Stimulated activated CD4-positive, alpha-beta T cell treated with anti-CD3 and anti-CD28 coated beads, Interleukin-1b, Interleukin-23, amount 100 ng/mL, for 24 hours (primary cell): Measurements from ENCODE around the gene EEF1AKMT1.
"Not testable (repeated sequence)": the region's sequence is repeated elsewhere in the genome, so short reads cannot be mapped to it uniquely, and the experiment has no call there.

ENCODE experiments used
- DNase-seq, 4 experiments: peaks; one replicate each; pipeline ENCODE4 v3.0.0-alpha.2; 2020; ENCODE audit warnings: low read depth in 4 of 4, low spot score in 1 of 4

Gene EEF1AKMT1

DNA sequence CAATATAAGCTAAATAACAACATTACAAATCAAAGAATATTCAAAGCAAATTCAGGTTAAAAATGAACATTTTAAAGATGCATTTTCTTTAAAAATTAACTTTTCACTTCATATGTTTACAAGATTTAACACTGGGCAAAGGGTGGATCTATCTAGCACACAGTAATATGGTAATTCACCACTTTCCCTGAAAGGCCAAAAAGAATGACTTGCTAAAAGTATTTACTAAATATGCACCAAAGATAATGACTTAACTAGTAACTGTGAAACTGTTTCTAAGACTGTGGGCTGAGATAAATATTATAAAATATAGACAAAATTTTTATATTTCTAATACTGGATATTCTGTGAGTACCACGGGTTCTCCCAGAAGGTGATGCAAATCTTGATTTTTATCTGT lies 4.5 kb upstream of the EEF1AKMT1 start:
- no peak for DNase-seq

DNA sequence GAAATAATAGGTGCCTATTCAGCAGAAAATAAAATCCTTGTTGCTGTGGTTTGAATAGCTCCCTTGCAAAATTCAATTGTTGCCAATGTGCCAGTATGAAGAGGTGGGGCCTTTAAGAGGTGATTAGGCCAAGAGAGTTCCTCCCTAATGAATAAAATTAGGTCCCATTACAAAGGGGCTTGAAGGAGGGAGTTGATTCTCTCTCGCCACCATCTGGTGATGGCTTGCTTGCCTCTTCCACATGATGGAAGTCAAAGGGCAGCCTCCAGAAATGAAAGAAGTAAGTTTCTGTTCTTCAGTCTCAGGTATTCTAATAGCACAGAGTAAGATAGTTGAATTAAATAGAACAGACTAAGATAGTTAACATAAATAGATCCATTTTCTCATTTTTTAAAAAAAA lies 3.0 kb upstream of the EEF1AKMT1 start:
- DNase-seq, result no peak

DNA sequence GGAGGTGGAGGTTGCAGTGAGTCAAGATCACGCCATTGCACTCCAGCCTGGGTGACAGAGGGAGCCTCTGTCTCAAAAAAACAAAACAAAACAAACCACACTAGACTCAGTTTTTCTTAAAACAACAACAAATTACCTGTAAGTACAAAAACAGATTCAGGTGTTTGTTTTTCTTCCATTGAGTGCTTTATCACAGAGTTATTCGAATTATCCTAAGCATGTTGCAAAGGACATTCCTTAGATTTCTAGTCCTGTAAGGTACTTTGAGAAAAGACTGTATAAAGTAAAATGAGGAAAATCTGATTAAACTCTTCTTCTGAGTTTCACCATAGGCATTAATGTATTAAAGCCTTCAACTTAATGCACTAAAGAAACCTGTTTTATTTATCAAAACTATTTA lies 2.2 kb upstream of the EEF1AKMT1 start:
- no peak for DNase-seq

DNA sequence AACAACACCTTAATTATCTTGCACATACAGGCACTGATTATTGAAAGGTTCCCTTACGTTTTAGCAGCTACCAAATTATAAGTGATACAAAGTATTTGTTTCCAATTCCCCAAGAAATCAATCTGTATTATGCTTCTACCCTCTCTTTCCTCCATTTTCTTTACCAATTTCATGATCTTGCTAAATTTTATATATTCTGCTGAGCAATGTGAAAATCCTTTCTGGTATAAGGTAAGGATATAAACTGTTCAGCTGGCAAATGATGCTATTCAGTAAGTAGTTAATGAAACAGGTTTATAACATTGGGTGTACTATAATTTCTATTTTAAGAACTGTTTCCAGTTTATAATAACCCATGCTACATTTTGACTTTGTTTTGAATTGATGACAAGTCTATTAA lies 985 bp upstream of the EEF1AKMT1 start:
- no peak for DNase-seq

DNA sequence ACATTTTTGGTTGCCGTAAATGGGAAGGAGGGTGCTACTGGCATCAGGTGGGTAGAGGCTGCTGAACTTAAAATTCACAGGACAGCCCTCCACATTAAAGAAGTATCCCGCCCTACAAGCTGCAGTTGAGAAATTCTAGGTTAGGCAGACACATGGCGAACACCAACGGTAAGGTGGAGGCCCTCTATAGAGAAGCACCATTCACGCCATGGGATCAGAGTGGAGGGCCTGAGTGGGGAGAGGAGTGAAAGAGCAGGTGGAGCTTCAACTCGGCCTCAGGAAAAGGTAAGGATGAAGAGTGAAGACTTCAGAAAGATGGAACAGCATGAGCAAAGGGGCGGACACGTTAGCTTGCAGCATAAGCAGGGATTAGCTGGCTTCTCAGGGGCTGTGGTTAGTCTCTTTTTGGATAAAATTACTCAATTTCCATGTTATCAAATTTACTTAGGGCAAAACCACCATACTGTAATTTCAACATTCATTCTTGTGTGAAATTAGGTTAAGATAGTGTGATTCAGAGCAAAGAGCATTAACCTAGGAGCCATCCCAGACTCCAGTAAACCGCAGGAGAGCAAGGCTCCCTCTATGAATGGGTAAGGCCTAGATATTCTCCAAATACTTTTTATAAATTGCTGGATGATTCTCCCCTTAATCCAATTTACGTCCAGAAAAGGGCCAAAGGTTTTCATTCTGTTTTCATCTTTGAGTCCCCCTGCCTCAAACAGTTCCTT lies 1.2 kb downstream of the EEF1AKMT1 start:
- DNase-seq, result no peak

DNA sequence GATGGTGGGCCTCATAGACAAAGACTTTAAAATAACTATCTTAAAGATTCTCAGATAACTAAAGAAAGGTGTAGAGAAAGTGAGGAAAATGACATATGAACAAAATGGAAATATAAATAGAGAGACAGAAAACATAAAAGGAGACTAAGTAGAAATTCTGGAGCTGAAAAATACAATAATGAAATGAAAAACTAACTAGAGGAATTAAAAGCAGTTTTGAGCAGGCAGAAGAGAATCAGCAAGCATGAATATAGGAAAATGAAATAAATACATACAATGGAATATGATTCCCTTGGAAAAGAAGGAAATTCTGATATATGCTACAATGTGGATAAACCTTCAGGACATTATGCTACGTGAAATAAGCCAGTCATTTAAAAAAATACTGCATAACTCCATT lies 3.9 kb downstream of the EEF1AKMT1 start:
- DNase-seq, result no peak

DNA sequence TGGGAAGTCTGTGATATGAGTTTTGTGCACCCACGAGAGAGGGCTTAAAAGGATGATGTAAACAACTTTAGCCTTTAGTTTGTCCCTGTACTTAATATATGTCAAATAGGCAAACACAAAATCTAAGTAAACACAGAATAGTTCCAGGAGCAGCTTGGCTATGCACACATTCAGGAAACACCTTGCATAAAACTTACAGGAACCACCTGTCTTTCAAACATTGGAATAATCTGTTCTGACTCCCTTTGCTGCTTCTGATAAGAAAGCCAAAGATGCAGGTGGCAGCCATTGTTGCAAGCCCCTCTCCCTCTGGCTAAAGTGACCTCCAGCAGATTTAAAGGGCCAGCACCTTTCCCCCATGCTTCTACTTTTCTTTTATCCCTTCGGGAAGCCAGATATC lies 4.7 kb downstream of the EEF1AKMT1 start:
- DNase-seq, result no peak

DNA sequence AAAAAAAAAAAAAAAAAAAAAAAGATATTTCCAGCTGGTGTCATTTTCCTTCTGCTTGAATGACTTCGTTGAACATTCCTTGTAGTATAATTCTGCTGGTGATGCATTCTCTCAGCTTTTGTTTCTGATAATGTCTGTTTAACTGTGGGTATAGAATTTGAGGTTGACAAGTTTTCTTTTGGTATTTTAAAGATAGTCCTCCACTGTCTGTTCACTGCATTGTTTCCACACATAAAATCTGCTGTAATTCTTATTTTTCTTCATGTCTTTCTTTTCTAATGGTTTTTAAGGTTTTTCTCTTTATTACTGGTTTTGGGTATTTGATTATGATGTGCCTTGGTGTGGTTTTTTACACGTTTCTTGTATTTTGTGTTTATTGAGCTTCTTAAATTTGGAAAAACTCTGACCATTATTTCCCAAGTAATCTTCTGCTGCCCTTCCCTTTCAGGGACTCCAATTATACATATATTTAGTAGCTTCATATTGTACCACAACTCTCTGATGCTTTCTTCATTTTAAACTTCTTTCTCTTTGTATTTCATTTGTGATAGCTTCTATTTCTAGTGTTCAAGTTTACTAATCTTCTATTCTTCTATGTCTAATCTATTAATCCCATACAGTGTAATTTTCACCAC lies 6.3 kb downstream of the EEF1AKMT1 start:
- DNase-seq, result no peak

DNA sequence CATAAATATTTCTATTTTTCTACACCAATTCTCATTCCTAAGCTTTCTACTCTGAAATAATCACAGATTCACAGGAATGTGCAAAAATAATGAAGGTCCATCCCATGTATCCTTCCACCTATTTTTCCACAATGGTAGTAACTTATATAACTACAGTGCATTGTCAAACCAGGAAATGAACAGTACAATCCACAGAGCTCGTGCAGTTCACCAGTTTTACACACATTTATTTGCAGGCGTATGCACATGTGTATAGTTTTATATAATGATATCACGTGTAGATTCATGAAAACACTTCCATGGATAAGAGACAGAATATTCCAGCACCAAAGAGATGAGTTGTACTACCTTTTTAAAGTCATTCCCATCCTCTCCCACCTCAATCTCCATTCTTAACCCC lies 12.9 kb downstream of the EEF1AKMT1 start:
- DNase-seq, result no peak

DNA sequence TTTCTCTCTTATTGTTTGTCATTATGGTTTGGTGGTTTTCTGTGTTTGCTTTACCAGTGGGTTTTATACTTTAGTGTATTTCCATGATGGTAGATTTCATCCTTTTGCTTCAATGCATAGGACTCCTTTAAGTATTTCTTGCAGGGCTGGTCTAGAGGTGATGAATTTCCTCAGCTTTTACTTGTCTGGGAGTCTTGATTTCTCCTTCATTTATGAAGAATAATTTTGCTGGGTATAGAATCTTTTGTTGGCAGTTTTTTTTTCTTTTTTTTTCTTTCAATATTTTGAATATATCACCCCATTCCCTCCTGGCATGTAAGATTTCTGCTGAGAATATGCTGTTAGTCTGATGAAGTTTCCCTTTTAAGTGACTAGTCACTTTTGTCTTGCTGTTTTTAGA lies 19.8 kb downstream of the EEF1AKMT1 start:
- no peak for DNase-seq

DNA sequence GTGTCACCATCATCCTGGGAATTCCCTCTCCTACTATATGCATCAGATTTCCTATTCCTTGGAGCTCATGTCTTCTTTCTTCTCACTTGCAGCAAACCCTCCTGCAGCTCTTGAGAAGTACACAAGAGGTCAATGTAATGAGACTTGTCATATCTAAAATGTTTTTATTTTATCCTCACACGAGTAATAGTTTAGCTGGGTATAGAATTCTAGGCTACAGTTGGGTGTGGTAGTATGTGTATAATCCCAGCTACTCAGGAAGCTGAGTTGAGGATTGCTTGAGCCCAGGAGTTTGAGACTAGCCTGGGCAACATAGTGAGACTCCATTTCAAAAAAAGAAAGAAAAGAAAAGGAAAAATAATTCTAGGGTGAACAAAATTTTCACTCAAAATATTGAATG lies 24.4 kb downstream of the EEF1AKMT1 start:
- DNase-seq, result no peak

DNA sequence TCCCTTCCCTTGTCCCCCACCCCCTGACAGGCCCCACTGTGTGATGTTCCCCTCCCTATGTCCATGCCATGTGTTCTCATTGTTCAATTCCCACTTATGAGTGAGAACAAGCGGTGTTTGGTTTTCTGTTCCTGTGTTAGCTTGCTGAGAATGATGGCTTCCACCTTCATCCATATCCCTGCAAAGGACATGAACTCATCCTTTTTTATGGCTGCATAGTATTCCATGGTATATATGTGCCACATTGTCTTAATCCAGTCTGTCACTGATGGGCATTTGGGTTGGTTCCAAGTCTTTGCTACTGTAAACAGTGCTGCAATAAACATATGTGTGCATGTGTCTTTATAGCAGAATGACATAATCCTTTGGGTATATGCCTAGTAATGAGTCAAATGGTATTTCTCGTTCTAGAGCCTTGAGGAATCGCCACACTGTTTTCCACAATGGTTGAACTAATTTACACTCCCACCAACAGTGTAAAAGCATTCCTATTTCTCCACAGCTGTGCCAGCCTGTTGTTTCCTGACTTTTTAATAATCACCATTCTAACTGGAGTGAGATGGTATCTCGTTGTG lies 29.8 kb downstream of the EEF1AKMT1 start:
- not testable (repeated sequence) for DNase-seq

DNA sequence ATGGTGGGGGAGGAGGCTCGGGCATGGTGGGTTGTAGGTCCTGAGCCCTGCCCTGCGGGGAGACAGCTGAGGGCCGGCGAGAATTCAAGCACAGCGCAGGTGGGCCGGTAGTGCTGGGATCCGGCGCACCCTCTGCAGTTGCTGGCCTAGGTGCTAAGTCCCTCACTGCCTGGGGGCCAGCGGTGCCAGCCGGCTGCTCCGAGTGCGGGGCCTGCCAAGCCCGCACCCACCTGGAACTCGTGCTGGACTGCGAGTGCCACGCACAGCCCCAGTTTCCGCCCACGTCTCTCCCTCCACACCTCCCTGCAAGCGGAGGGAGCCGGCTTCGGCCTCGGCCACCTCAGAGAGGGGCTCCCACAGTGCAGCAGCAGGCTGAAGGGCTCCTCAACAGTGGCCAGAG lies 33.7 kb downstream of the EEF1AKMT1 start:
- DNase-seq, result no peak

DNA sequence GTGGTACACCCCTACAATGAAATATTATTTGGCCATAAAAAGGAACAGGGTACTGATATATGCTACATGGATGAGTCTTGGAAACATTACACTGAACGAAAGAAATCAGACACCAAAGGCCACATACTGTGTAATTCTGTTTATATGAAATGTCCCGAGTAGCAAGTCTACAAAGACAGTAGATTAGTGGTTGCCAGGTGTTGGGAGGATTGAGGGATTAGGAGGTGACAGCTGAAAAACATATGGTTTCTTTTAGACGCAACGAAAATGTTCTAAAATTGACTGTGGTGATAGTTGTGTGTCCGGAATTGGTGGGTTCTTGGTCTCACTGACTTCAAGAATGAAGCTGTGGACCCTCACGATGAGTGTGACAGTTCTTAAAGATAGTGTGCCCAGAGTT lies 35.1 kb downstream of the EEF1AKMT1 start:
- no peak for DNase-seq

DNA sequence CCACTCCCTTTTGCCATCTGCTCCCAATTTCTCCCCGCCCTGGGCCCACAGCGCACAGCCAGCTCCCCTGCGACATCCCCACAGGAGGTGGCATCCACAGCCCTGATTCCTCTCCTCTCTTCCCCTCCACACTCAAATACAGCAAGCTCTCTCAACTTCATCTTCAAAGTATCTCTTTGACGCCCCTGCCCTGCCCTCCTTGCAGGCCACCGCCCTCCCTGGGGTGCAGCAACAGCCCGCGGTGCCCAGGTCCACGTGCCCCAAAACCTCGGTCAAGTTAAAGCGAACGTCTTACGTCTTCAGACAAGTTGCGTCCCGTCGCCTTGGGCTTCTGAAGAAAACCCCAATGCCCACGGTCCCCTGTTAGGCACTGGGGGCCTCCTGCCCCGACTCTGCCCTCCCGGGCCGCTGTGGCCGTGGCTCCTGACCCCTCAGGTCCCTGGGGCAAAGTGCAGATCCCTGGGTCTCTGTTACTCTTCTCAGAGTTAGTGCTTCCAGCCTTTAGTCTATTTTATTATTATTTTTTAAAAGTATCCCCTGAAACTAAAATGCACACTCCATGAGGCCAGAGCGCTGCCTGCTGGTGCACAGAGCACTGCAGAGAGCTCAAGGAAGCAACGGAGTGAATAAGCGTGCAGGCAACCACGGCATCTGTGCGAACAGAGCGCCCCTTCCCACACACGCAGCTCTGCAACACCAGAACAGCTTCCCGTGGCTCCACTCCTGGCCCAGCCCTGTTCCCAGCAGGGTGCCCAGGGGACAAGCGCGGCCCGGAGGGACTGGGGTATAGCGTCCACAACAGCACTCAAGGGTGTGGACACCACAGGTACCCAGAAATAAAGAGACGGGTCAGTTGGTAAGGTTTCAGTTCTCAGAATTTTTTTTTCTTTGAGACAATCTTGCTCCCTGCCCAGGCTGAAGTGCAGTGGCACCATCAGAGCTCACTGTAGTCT lies 43.9 kb downstream of the EEF1AKMT1 start:
- DNase-seq, result no peak

DNA sequence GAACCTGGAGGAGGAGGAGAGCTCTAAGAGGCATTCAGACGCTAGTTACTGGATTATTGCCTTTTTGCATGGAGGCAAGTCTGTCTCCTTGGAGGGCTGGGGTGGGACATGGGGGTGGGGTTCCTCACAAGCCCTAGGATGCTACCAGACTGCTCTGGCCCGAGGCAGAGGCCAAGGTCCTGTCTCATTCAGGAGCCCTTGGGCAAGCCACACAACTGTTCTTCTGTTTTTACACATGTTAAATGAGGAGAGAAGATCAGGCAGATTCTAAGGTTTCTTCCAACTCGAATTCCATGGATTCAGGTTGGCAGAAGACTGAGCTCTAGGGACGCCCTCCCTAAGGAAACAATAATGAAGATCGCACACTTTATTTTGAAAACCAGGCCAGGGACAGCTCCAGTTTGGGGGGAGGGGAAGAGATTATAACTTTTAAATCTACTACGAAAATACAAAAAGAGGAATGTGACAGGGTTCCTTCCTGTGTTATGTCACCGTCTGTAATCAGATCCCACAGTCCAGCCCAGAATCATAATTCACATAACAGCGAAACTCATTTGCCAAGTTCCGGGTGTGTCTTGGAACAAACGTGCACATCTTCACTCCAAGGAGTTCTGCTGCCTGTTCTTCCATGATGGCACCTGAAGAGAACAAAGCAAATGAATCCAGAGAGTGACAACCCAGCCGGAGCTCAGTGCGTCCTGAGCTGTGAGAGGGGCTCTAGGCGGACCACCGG lies 45.0 kb downstream of the EEF1AKMT1 start:
- no peak for DNase-seq

DNA sequence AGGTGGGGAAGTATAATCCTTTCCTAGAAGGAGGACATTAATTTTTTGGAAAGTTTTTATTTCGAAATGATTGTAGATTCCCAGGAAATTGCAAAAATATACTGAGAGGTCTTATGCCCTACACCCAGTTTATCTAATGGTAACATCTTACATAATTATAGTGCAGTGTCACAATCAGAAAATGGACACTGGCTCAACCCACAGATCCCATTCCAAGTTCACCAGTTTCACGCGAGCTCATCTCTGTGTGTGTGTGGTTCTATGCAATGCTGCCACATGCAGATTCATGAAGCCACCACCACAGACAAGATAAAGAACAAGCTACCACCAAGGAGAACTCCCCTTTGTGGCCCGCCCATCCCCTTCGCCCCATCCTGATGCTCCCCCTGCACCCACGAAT lies 45.9 kb downstream of the EEF1AKMT1 start:
- no peak for DNase-seq

DNA sequence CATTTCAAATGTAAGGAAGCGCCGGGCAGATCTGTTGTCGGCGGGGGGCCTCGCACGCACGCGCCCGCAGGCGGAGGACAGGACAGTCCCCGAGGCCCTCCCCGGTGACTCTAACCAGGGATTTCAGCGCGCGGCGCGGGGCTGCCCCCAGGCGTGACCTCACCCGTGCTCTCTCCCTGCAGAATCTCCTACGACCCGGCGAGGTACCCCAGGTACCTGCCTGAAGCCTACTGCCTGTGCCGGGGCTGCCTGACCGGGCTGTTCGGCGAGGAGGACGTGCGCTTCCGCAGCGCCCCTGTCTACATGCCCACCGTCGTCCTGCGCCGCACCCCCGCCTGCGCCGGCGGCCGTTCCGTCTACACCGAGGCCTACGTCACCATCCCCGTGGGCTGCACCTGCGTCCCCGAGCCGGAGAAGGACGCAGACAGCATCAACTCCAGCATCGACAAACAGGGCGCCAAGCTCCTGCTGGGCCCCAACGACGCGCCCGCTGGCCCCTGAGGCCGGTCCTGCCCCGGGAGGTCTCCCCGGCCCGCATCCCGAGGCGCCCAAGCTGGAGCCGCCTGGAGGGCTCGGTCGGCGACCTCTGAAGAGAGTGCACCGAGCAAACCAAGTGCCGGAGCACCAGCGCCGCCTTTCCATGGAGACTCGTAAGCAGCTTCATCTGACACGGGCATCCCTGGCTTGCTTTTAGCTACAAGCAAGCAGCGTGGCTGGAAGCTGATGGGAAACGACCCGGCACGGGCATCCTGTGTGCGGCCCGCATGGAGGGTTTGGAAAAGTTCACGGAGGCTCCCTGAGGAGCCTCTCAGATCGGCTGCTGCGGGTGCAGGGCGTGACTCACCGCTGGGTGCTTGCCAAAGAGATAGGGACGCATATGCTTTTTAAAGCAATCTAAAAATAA lies 52.1 kb downstream of the EEF1AKMT1 start:
- no peak for DNase-seq

DNA sequence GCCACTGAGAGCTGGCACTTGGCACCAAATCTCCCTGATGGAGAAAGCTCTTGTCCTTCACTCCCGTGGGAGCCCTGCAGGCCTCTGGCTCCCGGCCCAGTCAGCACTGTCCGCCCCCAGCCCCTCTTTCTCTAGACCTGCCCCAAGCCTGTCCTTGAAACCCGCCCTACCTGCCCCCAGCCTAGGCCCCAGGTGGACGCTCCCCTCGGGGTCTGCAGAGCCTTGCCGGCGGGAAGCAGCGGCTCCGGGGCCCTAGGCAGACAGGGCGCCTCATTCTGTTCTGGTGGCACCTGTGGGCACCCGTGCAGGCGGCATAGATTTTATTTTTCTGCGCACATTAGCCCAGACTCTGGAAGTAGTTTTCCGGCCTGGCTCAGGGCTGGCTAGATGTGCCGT lies 52.7 kb downstream of the EEF1AKMT1 start:
- DNase-seq, result no peak

DNA sequence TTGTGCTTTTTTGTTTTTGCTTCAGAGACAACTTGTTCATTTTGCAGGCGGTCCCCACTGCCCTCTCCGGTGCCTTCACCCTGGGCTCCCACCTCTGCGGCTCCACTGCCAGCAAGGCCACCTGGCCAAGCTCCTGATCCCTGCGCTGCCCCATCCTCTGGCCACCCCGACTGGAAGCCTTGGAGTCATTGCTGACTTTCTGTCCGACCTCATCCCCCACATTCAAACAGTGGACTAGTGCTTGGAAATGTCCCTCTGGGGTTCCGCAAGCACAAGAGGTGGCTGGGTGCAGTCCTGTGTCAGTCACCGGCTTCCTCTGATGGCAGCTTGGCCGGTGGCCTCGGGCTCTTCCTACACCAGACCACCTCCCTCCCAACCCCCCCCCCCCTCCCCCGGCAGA lies 53.3 kb downstream of the EEF1AKMT1 start:
- no peak for DNase-seq
